NCI-H524 treated with DMSO at 0.1 percent for 48 hours (cell line): ENCODE measurements around the gene MRPS7.
"Not testable (repeated sequence)": the region's sequence is repeated elsewhere in the genome, so short reads cannot be mapped to it uniquely, and the experiment has no call there.

Experiments
- DNase-seq: peaks from one replicate; lab custom pipeline; 2025; lab: John Stamatoyannopoulos, UW

The MRPS7 gene

DNA sequence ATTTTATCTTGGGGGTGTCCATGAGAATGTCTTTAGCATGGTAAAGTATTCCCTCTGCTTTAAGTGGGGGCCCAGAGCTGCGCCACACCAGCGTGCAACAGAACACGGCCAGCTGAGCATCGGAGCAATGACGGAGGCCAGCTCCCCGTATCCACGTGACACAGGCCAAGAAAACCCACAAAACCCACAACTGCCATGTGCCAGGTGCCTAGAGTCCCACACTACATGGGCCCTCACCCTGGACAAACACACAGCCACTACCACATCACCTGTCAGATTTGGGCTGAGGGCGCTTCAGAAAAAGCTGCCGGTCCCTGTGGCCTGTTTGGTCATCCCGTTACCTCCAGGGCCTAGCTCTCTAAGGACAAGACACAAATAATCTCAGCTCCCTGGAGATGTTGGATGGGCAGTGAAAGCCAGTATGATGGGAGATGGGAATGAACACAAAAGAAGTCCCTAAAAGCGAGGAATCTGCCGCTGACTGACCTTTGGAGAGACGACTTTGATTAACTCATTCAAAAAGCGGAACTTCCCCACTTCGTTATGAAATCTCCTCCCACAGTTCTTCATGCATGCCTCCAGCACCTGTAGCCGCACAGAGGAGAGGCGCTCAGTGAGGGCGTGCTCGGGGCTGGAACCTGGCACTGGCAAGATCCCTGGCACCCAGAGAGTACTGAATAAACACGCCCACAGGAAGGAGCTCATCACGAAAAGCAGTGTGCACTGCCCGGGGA, 17.4 kb upstream of the MRPS7 start:
- DNase-seq = no peak

- DNase-seq = no peak
These were observed 16.7 kb upstream of the MRPS7 start for GRCh38 chr17:75245011-75245410.

GRCh38 chr17:75246404-75246803, 15.3 kb upstream of the MRPS7 start:
- DNase-seq = no peak

DNA sequence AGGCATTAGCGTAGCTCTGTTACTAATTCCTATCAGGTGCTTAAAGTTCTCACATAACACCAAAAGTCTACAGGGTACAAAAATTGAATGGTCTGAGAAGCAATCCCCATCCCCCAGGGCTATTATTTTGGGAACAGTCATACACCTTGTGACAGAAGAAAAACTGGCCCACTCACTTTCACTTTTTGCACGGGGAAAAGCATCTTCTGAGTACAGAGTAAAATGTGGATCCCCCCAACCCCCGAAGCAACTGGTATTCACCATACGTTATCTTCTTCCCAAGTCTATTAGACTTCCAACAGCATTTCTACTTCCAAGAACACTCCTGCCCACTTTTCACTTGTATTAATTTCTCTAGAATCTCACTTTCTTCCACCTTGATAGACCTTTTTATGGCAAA, 12.1 kb upstream of the MRPS7 start:
- no peak for DNase-seq

- DNase-seq = no peak
These were observed 11.6 kb upstream of the MRPS7 start for GRCh38 chr17:75250009-75250471.

DNA sequence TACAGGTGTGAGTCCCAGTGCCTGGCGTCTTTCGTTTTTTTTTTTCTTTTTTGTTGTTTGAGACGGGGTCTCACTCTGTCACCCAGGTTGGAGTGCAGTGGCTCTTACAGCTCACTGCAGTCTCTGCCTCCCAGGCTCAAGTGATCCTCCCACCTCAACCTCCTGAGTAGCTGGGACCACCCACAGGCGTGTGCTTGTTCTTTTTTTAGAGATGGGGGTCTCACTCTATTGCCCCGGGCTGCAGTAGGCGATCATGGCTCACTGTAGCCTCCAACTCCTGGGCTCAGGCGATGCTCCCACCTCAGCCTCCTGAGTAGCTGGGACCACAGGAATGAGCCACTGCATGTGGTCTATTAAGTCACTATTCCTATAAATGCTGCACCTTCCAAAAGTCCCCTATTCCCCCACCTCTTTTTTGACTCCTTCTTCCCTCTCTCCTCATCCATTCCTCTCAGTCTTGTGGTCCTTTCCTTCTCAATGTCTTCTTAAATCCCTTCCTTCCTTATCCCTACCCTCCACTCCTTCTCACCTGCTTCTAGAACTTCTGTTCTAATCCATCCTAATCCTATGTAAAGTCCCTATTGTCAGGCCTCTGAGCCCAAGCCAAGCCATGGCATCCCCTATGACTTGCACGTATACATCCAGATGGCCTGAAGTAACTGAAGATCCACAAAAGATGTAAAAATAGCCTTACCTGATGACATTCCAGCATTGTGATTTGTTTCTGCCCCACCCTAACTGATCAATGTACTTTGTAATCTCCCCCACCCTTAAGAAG, 9.5 kb upstream of the MRPS7 start:
- DNase-seq = no peak

GRCh38 chr17:75255954-75256698, 5.6 kb upstream of the MRPS7 start:
- DNase-seq = not testable (repeated sequence)

DNA sequence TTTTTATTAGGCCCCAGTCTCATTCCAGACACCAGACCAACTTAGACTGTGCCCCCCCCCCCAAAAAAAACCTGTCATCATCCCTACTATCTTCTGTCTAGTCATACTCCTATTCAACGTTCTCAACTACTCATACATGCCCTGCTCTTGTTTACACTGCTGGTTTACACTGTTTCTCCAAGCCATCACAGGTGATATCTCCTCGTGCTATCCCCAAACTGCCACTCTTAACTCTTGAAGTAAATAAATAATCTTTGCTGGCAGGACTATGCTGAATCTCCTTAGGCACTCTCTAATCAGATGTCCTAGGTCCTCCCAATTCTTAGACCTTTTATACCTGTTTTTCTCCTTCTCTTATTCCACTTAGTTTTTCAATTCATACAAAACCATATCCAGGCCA, 4.5 kb upstream of the MRPS7 start:
- DNase-seq = not testable (repeated sequence)

DNA sequence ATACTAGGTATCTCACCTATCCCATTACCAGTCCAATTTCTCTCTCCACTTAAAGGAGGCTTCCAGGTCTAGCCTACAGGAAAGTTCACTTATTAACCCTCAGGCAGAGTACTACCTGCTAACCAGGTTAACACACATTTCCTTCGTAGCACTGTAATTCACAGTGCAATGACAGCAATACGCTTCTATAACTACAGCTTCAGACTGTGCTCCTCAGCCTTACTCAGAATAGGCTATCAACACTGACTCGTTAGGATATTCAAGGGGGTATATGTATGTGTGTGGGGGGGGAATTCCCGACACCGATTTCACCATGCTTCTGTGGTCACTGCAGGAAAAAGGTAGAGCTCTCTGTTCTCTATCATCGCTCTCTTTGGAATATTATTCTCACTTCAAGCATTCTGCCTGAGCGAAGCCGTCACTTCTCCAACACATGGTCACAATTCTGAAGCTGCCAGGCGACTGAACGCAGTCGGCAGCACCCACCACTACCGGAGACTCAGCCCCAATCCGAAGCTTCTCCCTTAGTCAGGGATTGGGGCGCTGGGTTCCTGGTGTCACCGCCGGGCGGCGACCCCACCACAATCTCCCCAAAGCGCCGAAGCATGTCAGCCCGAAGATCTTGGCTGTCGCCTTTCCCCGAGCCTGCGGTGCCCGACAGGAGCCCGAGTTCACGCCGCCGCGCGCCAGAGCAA, 891 bp upstream of the MRPS7 start:
- DNase-seq = no peak

GRCh38 chr17:75262112-75262606, 480 bp downstream of the MRPS7 start:
- DNase-seq = no peak

DNA sequence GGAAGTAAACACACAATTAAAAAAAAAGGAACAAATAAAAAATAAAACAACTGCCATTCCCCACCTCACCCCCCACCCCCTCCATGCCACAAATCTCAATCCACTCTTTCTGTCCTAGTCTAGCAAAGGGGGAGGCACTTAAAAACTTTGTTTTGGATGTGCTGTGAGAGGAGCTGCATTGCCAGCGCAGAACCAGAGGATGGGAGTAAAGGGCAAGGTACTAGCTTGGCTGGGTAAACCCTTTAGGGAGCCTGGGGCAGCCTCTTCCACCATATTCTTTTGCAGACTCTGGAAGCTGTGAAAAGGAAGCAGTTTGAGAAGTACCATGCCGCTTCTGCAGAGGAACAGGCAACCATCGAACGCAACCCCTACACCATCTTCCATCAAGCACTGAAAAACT, 1.4 kb downstream of the MRPS7 start:
- DNase-seq = no peak

- no peak for DNase-seq
These were observed 4.1 kb downstream of the MRPS7 start for GRCh38 chr17:75265614-75266315.

DNA sequence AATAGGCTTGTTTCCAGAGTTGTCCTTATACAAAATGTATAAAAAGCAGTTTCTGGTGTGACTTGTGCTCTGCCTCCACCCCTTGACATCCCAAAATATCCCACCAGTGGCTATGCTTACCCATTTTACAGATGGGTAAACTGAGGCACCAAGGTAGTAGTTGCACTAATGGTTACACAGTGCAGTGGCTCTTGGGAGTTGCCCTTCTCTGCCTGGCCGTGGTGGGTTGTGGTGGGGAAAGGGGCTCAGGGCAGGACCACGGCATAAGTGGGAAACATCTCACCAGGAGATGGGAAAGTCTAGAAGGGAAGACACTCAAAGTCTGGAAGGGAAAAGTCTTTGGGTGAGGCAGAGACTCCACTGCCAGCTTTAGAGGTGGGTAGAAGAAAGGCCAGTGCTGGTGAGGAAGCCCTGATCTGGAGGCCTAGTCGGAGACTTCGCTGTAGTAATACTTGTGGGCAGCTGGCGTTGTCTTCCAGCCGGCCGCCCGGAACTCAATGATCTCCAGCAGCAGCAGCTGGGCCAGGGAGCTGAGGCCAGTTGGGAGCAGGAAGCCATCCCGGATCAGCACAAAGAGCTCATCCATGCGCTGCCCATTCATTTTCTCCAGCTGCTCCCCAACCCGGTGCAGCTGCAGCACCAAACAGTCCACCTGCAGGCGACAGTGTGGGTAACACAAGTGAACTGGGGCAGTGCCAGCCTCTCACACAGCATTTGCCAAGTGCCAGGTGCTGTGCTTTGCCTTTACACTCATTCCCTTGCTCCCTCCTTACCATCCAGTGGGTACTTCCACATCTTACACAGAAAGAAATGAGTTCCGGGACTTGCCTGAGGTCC, 4.9 kb downstream of the MRPS7 start:
- no peak for DNase-seq

GRCh38 chr17:75267153-75267410, 5.4 kb downstream of the MRPS7 start:
- DNase-seq = no peak

DNA sequence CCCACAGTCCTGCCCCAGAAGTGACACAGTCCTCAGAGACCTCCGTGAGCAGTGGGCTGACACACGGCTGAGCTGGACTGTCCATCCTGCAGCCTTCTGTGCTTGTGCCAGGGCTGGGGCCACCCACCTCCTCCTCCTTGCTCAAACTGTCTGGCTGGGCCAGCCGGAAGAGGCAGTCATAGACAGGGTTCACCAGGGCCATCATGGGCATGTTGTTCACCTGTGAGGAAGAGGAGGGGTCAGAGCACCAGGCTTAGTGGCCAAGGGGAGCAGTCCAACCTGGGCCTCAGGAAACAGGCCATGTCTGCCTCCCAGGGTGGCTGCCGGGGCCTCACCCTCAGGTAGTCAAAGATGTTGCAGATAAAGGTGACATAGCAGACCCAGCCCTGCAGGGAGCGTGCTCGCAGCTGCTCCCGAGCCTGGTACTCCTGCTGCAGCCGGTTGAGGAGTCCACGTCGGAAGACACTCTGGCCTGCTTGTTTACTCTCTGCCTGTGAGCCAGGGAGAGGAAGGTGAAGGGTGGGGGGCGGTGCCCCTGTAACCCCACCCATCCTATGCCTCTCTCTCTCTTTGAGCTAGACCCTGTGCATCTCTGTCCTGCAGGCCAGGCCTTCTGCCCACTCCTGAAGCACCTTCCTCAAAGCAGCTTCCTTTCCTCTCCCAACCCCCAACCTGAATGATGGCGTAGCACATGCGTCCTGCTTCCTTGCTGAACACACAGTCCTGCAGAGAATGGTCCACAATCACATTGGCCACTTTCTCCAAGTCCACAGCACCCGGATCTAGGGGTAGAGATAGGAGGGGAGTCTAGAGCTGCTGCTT, 5.9 kb downstream of the MRPS7 start:
- DNase-seq = no peak

DNA sequence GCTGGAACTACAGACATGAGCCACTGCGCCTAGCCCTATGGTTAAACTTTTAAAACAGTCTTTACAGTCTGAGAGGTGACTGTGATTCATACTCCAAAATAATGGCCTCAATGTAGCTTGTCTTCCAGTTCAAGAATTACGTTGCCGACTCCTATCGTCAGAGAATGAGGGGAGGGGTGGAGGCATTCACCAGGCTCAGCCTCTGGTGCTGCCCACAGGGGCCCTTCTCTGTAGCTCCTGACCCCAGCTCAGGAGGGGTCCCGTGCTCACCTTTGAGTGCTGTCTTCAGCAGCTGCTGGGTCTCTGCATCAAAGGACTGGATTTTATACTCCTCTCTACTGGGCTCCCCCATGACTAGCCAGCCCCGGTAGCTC, 8.2 kb downstream of the MRPS7 start:
- DNase-seq = no peak

GRCh38 chr17:75270218-75270965, 8.7 kb downstream of the MRPS7 start:
- DNase-seq = peak; percentile 71

- no peak for DNase-seq
These were observed 9.2 kb downstream of the MRPS7 start, which contains the start of gene MIF4GD for GRCh38 chr17:75270966-75271232. TSS of gene MIF4GD (minus strand) at chr17:75271231. CDS start at chr17:75270195, 1,036 bp downstream.

- DNase-seq = peak; percentile 26
These were observed 9.7 kb downstream of the MRPS7 start for GRCh38 chr17:75271233-75271954.
